Vagina (tissue), 2 donors: ENCODE data around the gene JPT2. TPM values are rescaled to one million over a fixed set of nuclear protein-coding genes. Genes with fewer than 3 reads are reported as not detected.

ENCODE experiments used
- DNase-seq, 2 donors: peaks; one replicate each; pipeline ENCODE4 v3.0.0-alpha.2; 2017; ENCODE audit errors: extremely low spot score in 2 of 2
- H3K27ac ChIP-seq: fragments of 200-600 bp; sonication (generic); one replicate; pipeline ENCODE4 v1.5.1; 2019
- H3K27me3 ChIP-seq: fragments of 200-600 bp; sonication (generic); one replicate; pipeline ENCODE4 v1.5.1; 2019
- H3K36me3 ChIP-seq, 2 donors: fragments of 200-600 bp; sonication (generic); one replicate each; pipeline ENCODE4 v1.5.1; 2017 to 2019
- H3K4me1 ChIP-seq: fragments of 200-600 bp; sonication (generic); one replicate; pipeline ENCODE4 v1.5.1; 2019
- H3K4me3 ChIP-seq, 2 donors: fragments of 200-600 bp; sonication (generic); 1 replicate in 1 of 2; 2 replicates in 1 of 2; pipeline ENCODE4 v1.5.1; 2016 to 2019
- H3K9me3 ChIP-seq: fragments of 200-600 bp; sonication (generic); one replicate; pipeline ENCODE4 v1.5.1; 2019
- POLR2A ChIP-seq, 2 donors: fragments of 450-650 bp; IDR thresholded peaks; one replicate each; pipeline ENCODE4 v1.6.1; 2017; ENCODE audit warnings: antibody characterized with exemption in 2 of 2, mild to moderate bottlenecking in 2 of 2, moderate library complexity in 2 of 2
- POLR2AphosphoS5 ChIP-seq, 2 donors: sonication (generic); formaldehyde crosslinking; IDR thresholded peaks; one replicate each; pipeline ENCODE4 v1.9.0; 2017; ENCODE audit warnings: antibody characterized with exemption in 2 of 2, mild to moderate bottlenecking in 2 of 2, low read depth in 1 of 2; ENCODE audit not compliant: insufficient read depth in 1 of 2
- intact Hi-C: fragments of 100-400 bp; cut with DNase I; formaldehyde crosslinking; loops from one replicate; pipeline ENCODE4 v1.15.1; 2023
- total RNA-seq: library from RNA; depleted of rRNA; stranded (reverse); fragments of >200 nt; gene quantifications from one replicate; pipeline ENCODE4 v1.2.3, GENCODE V29; 2016
- TF ChIP-seq, protein P1 (sequence below), 3 experiments: fragments of 450-650 bp in 2 of 3; fragments of 200-600 bp in 1 of 3; sonication (generic) in 1 of 3; IDR thresholded peaks; one replicate each; pipeline ENCODE4 v1.5.1; 2017 to 2019; ENCODE audit warnings: antibody characterized with exemption in 3 of 3, mild to moderate bottlenecking in 2 of 3, moderate library complexity in 2 of 3

The JPT2 gene, protein sequence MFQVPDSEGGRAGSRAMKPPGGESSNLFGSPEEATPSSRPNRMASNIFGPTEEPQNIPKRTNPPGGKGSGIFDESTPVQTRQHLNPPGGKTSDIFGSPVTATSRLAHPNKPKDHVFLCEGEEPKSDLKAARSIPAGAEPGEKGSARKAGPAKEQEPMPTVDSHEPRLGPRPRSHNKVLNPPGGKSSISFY
- 19.9 TPM for total RNA-seq

DNA sequence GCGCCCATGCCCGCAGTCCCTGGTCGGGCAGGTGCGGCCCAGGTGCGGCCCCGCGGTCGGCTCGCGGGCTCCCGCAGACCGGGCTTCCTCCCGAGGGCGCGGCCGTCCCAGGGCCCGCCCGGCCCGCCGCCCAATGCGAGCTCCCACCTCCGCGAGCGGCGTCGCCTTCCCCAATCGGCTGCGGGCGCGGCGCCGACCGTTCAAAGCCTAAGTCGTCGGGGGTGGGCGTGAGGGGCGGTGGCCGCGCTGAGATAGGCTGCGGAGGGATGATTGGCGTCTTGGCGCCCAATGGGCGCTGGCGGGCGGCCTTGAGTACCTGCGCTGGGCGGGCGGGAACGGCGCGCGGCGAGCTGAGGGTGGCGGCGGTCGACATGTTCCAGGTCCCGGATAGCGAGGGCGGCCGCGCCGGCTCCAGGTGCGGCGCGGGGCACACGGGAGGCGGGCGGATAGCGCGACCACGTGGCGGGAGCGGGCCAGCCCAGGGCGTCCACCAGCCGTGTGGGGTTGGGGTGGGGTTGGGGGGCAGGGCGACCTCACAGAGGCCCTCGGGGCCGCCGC, at the start of gene JPT2:
Gene JPT2, plus strand, starts transcription at position 338 of the 558 bp plus-strand sequence. Its CDS starts 34 bp downstream, at position 372.
- intact Hi-C loops = no loop called here
- peak within 1 kb of the TSS; percentile 67 to 72 for H3K4me3 ChIP-seq
- peak within 1 kb of the TSS; percentile 67 for H3K27ac ChIP-seq
- TF ChIP-seq POLR2A (IDR thresholded peaks at IDR 0.05) = peak in 1 of 2 donors; percentile 23
- peak in 1 of 2 donors; percentile 47 for TF ChIP-seq POLR2AphosphoS5 (IDR thresholded peaks at IDR 0.05; ENCODE audit: insufficient read depth in 1 of 2, low read depth in 1 of 2)
- TF ChIP-seq, protein P1, sequence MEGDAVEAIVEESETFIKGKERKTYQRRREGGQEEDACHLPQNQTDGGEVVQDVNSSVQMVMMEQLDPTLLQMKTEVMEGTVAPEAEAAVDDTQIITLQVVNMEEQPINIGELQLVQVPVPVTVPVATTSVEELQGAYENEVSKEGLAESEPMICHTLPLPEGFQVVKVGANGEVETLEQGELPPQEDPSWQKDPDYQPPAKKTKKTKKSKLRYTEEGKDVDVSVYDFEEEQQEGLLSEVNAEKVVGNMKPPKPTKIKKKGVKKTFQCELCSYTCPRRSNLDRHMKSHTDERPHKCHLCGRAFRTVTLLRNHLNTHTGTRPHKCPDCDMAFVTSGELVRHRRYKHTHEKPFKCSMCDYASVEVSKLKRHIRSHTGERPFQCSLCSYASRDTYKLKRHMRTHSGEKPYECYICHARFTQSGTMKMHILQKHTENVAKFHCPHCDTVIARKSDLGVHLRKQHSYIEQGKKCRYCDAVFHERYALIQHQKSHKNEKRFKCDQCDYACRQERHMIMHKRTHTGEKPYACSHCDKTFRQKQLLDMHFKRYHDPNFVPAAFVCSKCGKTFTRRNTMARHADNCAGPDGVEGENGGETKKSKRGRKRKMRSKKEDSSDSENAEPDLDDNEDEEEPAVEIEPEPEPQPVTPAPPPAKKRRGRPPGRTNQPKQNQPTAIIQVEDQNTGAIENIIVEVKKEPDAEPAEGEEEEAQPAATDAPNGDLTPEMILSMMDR (IDR thresholded peaks at IDR 0.05) = no peak
- H3K36me3 ChIP-seq = peaks cover 0 to 15% of the 10 kb centered on the region in 2 donors
- DNase-seq = peak in 1 of 2 donors; percentile 91
- H3K9me3 ChIP-seq = no peaks in the 10 kb centered on the region
- peaks cover 10% of the 10 kb centered on the region for H3K4me1 ChIP-seq
- H3K27me3 ChIP-seq = no peaks in the 10 kb centered on the region

DNA sequence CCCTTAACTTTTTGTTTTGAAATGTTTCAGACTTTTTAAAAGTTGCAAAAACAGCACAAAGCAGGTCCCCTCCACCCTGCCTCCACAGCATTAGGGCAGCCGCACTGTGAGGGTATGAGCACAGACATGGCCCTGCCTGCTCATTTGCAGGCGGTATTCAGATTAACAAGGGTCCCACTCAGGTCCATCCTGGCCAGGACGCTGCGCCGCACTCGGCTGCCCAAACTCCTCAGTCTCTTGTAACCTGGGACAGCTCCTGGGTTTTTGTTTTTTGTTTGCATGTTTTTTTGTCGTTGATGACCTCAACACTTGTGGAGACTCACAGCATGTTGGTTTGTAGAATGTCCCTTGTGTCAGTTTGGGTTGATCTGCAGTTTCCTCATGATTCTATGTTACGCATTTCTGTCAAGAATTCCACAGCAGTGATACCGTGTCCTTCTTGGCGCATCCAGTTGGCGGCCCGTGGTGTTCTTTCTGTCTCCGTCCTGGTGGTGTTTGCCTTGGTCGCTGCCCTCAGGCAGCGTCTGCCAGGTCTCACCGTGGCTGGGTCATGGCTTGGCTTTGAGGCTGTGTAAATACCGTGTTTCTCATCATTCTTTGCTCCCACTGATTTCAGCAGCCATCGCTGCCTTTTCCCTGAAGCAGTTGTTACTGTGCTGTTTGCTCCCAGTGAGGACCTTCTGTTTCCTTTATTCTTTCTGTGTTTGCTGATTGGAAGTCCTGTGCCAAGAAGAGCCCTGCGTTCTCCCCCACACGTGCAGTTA, 47.4 kb upstream of the JPT2 start:
- no peak for DNase-seq
- no peak overlapping the region for H3K27ac ChIP-seq
- H3K36me3 ChIP-seq = peaks cover 0 to 43% of the 10 kb centered on the region in 2 donors
- no peaks in the 10 kb centered on the region for H3K27me3 ChIP-seq
- TF ChIP-seq POLR2AphosphoS5 (IDR thresholded peaks at IDR 0.05; ENCODE audit: insufficient read depth in 1 of 2, low read depth in 1 of 2) = no peak
- no peak for TF ChIP-seq POLR2A (IDR thresholded peaks at IDR 0.05)
- TF ChIP-seq, protein P1 (IDR thresholded peaks at IDR 0.05) = no peak
- H3K4me1 ChIP-seq = no peaks in the 10 kb centered on the region
- intact Hi-C loops = no loop called here
- H3K9me3 ChIP-seq = no peaks in the 10 kb centered on the region
- no peak overlapping the region for H3K4me3 ChIP-seq

DNA sequence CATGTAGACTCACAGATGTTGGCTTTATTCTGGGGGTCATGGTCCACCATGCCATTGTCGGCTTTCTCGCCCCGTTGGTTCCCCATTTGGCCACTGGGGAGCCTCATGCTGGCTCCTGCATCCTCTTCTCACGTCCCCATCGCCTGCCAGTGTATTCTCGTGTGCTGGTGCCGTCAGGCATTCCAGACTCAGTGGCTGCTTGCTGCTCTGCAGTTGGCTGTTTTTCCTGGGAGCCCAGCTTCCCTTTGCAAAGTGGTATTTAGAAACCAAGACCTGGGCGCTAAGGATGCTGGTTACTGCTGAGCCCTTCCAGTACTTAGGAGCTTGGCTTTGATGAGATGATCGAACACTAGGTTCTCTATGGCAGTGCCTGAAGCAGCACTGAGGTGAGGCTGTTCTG, 46.8 kb upstream of the JPT2 start:
- TF ChIP-seq, protein P1 (IDR thresholded peaks at IDR 0.05) = no peak
- TF ChIP-seq POLR2A (IDR thresholded peaks at IDR 0.05) (no peak), POLR2AphosphoS5 (IDR thresholded peaks at IDR 0.05; ENCODE audit: insufficient read depth in 1 of 2, low read depth in 1 of 2) (no peak)
- Histone ChIP-seq H3K27ac (no peak overlapping the region), H3K36me3 (peaks cover 0 to 38% of the 10 kb centered on the region in 2 donors), H3K4me1 (no peaks in the 10 kb centered on the region), H3K27me3 (no peaks in the 10 kb centered on the region), H3K4me3 (no peak overlapping the region), H3K9me3 (no peaks in the 10 kb centered on the region)
- intact Hi-C loops = no loop called here
- no peak for DNase-seq

DNA sequence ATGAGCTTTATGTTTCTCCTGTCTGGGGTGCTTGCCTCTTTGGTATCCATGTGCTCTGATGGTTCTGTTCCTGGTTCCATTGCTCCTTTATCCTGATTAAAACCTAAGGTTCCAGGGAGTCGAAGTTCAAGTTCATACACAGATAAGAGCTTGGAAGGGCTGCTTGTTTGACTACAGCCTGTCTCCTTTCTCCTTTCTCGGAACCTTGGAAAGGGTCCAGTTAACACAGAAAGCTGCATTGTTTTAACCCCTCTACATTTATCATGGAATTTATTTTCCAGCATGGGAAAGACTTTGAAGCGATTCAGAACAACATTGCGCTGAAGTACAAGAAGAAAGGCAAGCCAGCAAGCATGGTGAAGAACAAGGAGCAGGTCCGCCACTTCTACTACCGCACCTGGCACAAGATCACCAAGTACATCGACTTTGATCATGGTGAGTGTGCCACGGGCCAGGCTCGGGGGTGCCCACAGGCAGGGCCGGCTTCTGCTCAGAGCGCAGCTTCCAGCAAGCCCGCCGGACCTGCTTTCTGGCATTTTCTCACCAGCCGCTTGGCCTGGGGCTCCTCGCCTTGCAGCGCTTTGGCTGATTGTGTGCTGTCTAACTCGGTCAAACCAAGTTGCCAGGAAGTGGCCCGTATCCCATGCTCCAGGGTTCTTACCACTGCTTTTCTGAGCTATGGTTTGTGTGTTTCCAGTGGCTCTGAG, 46.0 kb upstream of the JPT2 start:
- intact Hi-C loops = no loop called here
- Histone ChIP-seq H3K36me3 (peaks cover 0 to 38% of the 10 kb centered on the region in 2 donors), H3K4me3 (no peak overlapping the region), H3K4me1 (no peaks in the 10 kb centered on the region), H3K27me3 (no peaks in the 10 kb centered on the region), H3K9me3 (no peaks in the 10 kb centered on the region), H3K27ac (no peak overlapping the region)
- DNase-seq = no peak
- no peak for TF ChIP-seq POLR2AphosphoS5 (IDR thresholded peaks at IDR 0.05; ENCODE audit: insufficient read depth in 1 of 2, low read depth in 1 of 2)
- no peak for TF ChIP-seq POLR2A (IDR thresholded peaks at IDR 0.05)
- TF ChIP-seq, protein P1 (IDR thresholded peaks at IDR 0.05) = no peak
